Testis (tissue), 5 donors: ENCODE results near the gene SH2D1B. TPM values are rescaled to one million over a fixed set of nuclear protein-coding genes. Genes with fewer than 3 reads are reported as not detected.
"Not testable (repeated sequence)": the region's sequence is repeated elsewhere in the genome, so short reads cannot be mapped to it uniquely, and the experiment has no call there.

Source experiments
- DNase-seq: peaks from one replicate; pipeline ENCODE4 v3.0.0-alpha.2; 2019
- H3K27ac ChIP-seq, 2 donors: fragments of 200-600 bp; sonication (generic); one replicate each; pipeline ENCODE4 v1.5.1; 2019
- H3K27me3 ChIP-seq: fragments of 200-600 bp; sonication (generic); one replicate; pipeline ENCODE4 v1.5.1; 2019
- H3K36me3 ChIP-seq: fragments of 200-600 bp; sonication (generic); one replicate; pipeline ENCODE4 v1.5.1; 2017; ENCODE audit warnings: low read depth; ENCODE audit errors: missing control alignments
- H3K4me1 ChIP-seq: fragments of 200-600 bp; sonication (generic); one replicate; pipeline ENCODE4 v1.5.1; 2019
- H3K4me3 ChIP-seq, 2 donors: fragments of 200-600 bp; sonication (generic); one replicate each; pipeline ENCODE4 v1.5.1; 2017 to 2019
- H3K9me3 ChIP-seq: fragments of 200-600 bp; sonication (generic); one replicate; pipeline ENCODE4 v1.5.1; 2017
- CTCF ChIP-seq, 3 experiments: fragments of 450-650 bp in 2 of 3; fragments of 200-600 bp in 1 of 3; sonication (generic) in 1 of 3; IDR thresholded peaks; one replicate each; pipeline ENCODE4 v1.5.1; 2016 to 2019; ENCODE audit warnings: antibody characterized with exemption in 3 of 3, mild to moderate bottlenecking in 2 of 3, moderate library complexity in 1 of 3
- POLR2A ChIP-seq: fragments of 450-650 bp; IDR thresholded peaks from one replicate; pipeline ENCODE4 v1.6.1; 2017; ENCODE audit warnings: antibody characterized with exemption, mild to moderate bottlenecking, moderate library complexity
- WGBS, 2 donors: methylation state at CpG; one replicate each; pipeline ENCODE4 v1.1.5; 2018; 5-methylcytosine and 5-hydroxymethylcytosine counted together
- intact Hi-C: fragments of 100-400 bp; cut with DNase I; formaldehyde crosslinking; loops from one replicate; pipeline ENCODE4 v1.15.1; 2023; ENCODE audit warnings: low total_unique reads
- long read RNA-seq, 2 donors: transcript quantifications; one replicate each; lab custom pipeline, GENCODE V29; 2026
- polyA plus RNA-seq: library from polyadenylated mRNA; stranded (reverse); fragments of 350-450 nt; fragmentation: Illumina TruSeq; extraction: RNeasy Lipid Tissue Mini Kit (QIAGEN cat#74804); gene quantifications from one replicate; pipeline ENCODE4 v1.2.3, GENCODE V29; 2014; ENCODE audit warnings: low read depth, low replicate concordance; ENCODE audit not compliant: insufficient read depth
- total RNA-seq, 2 donors: library from RNA; depleted of rRNA; stranded (reverse); fragments of >200 nt; gene quantifications; one replicate each; pipeline ENCODE4 v1.2.3, GENCODE V29; 2016

SH2D1B gene, protein sequence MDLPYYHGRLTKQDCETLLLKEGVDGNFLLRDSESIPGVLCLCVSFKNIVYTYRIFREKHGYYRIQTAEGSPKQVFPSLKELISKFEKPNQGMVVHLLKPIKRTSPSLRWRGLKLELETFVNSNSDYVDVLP
- total RNA-seq (1 to 10 TPM in 1 of 2 donors, under 1 TPM in 1; 0.62 to 1.3 TPM), polyA plus RNA-seq (0.59 TPM)
- long read RNA-seq, donor 1 = 0 reads
- long read RNA-seq, donor 2 = 0 reads

DNA sequence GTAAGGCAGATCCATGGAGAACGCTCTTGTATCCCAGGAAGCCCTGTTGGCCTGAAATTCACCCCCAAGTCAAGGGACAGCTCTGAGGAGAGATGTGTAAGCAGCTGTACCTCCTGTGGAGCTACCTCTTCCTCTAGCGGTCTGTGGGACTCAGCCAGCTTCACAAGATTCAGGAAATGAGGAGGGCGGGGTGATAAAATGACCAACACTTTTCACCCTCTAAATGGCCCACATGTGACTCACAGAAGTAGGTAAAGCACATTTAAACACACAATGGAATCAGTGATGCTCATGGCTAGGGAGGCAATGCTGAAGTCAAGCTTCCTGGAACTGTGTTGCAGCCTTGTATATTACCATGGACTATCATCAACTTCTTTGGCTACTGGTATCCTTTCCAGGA is at the start of gene SH2D1B:
Gene SH2D1B (minus strand): TSS at position 135 of the 400 bp plus-strand sequence. CDS start 120 bp downstream, at position 15.
- no peak within 1 kb of the TSS for H3K27ac ChIP-seq
- H3K9me3 ChIP-seq = no peaks in the 10 kb centered on the region
- H3K4me3 ChIP-seq = no peak within 1 kb of the TSS
- no peaks in the 10 kb centered on the region for H3K27me3 ChIP-seq
- WGBS, 2 donors = 79 to 82% methylated on average over 3 of the region's 3 CpGs
- H3K4me1 ChIP-seq = no peaks in the 10 kb centered on the region
- no peak for TF ChIP-seq CTCF (IDR thresholded peaks at IDR 0.05)
- no peak for TF ChIP-seq POLR2A
- no peaks in the 10 kb centered on the region for H3K36me3 ChIP-seq
- intact Hi-C loops = no loop called here
- DNase-seq = no peak

GRCh38 chr1:162458236-162458635 is 46.3 kb upstream of the SH2D1B start:
- Histone ChIP-seq H3K9me3 (no peaks in the 10 kb centered on the region), H3K36me3 (no peaks in the 10 kb centered on the region), H3K4me1 (no peaks in the 10 kb centered on the region), H3K27me3 (no peaks in the 10 kb centered on the region), H3K27ac (no peak overlapping the region), H3K4me3 (no peak overlapping the region)
- DNase-seq = no peak
- 91 to 93% methylated on average over 5 of the region's 5 CpGs for WGBS, 2 donors
- intact Hi-C loops = no loop called here
- no peak for TF ChIP-seq CTCF (IDR thresholded peaks at IDR 0.05)
- TF ChIP-seq POLR2A = no peak

GRCh38 chr1:162456323-162456722 is 44.4 kb upstream of the SH2D1B start:
- no peaks in the 10 kb centered on the region for H3K4me1 ChIP-seq
- no peak overlapping the region for H3K4me3 ChIP-seq
- 89% methylated on average over 4 of the region's 4 CpGs for WGBS, 2 donors
- H3K9me3 ChIP-seq = no peaks in the 10 kb centered on the region
- intact Hi-C loops = no loop called here
- no peak overlapping the region for H3K27ac ChIP-seq
- no peaks in the 10 kb centered on the region for H3K36me3 ChIP-seq
- TF ChIP-seq CTCF (IDR thresholded peaks at IDR 0.05) (no peak), POLR2A (no peak)
- H3K27me3 ChIP-seq = no peaks in the 10 kb centered on the region
- DNase-seq = no peak

GRCh38 chr1:162454361-162454760 is 42.4 kb upstream of the SH2D1B start:
- H3K4me1 ChIP-seq, DNase-seq: not testable (repeated sequence)
- 94 to 97% methylated on average over 1 to 2 of the region's 3 CpGs for WGBS, 2 donors

DNA sequence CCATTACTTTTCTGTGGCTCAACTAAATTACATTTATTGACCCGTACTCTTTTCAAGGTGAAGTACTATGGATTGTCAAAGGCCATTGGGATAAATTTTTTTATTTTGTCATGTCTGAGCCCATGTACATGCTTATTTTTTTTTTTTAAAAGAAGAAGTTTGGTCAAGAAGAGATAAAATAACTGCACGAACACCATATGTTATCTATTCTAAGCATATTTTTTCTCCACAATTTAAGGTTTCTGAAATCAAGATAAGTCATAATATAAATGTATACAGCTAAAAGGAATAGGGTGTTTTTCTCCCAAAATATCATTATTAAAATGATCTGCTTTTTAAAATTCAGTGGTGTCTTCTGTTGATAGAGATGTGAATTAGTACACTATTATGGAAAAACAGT is 35.0 kb upstream of the SH2D1B start:
- no peaks in the 10 kb centered on the region for H3K4me1 ChIP-seq
- no peak for DNase-seq
- WGBS, 2 donors = 91 to 92% methylated on average over 2 of the region's 2 CpGs
- intact Hi-C loops = no loop called here
- no peaks in the 10 kb centered on the region for H3K36me3 ChIP-seq
- H3K27ac ChIP-seq = no peak overlapping the region
- no peak overlapping the region for H3K4me3 ChIP-seq
- H3K27me3 ChIP-seq = no peaks in the 10 kb centered on the region
- no peak for TF ChIP-seq CTCF (IDR thresholded peaks at IDR 0.05)
- TF ChIP-seq POLR2A = no peak
- no peaks in the 10 kb centered on the region for H3K9me3 ChIP-seq

More at GRCh38 chr1:162454361-162454760, 42.4 kb upstream of the SH2D1B start:
- H3K27ac ChIP-seq, H3K36me3 ChIP-seq, H3K27me3 ChIP-seq, H3K4me3 ChIP-seq, intact Hi-C loops, H3K9me3 ChIP-seq: not testable (repeated sequence)
